Thymus (tissue), 11 donors: Measurements from ENCODE around the gene SLIT1. TPM values are rescaled to one million over a fixed set of nuclear protein-coding genes. Genes with fewer than 3 reads are reported as not detected.
A peak's percentile ranks its signal among the peaks of the same experiment; 100 is the strongest.

Experiments
- DNase-seq, 9 donors: peaks; one replicate each; pipeline ENCODE4 v3.0.0-alpha.2; 2013; ENCODE audit warnings: low spot score in 9 of 9, low read depth in 6 of 9, missing footprints in 1 of 9
- H3K27ac ChIP-seq, 2 donors: one replicate each; pipeline ENCODE4 v1.5.1; 2013; ENCODE audit warnings: control low read depth in 1 of 2, low read depth in 1 of 2, low read length in 1 of 2, mild to moderate bottlenecking in 1 of 2, moderate library complexity in 1 of 2
- H3K27me3 ChIP-seq, 2 donors: one replicate each; pipeline ENCODE4 v1.5.1; 2013; ENCODE audit warnings: low read length in 1 of 2; ENCODE audit not compliant: control insufficient read depth in 2 of 2, insufficient read depth in 1 of 2
- H3K36me3 ChIP-seq, 2 donors: one replicate each; pipeline ENCODE4 v1.5.1; 2013; ENCODE audit warnings: low read length in 1 of 2, mild to moderate bottlenecking in 1 of 2, moderate library complexity in 1 of 2; ENCODE audit not compliant: control insufficient read depth in 2 of 2, insufficient read depth in 2 of 2
- H3K4me1 ChIP-seq, 2 donors: one replicate each; pipeline ENCODE4 v1.5.1; 2013; ENCODE audit warnings: low read length in 2 of 2; ENCODE audit not compliant: control insufficient read depth in 2 of 2, insufficient read depth in 2 of 2
- H3K4me3 ChIP-seq, 2 donors: one replicate each; pipeline ENCODE4 v1.5.1; 2013; ENCODE audit warnings: low read length in 2 of 2, control low read depth in 1 of 2, mild to moderate bottlenecking in 1 of 2
- H3K9me3 ChIP-seq, 2 donors: one replicate each; pipeline ENCODE4 v1.5.1; 2013; ENCODE audit warnings: low read length in 1 of 2, mild to moderate bottlenecking in 1 of 2; ENCODE audit not compliant: control insufficient read depth in 2 of 2, insufficient read depth in 1 of 2
- WGBS: extraction: QIAGEN DNeasy Blood & Tissue Kit; methylation state at CpG from one replicate; pipeline ENCODE4 v1.1.7; 2013; 5-methylcytosine and 5-hydroxymethylcytosine counted together
- polyA plus RNA-seq: library from polyadenylated mRNA; stranded (reverse); fragments of 200-250 nt; gene quantifications from one replicate; pipeline ENCODE4 v1.2.3, GENCODE V29; 2013
- total RNA-seq: library from RNA; stranded (reverse); fragments of 120-200 nt; gene quantifications from one replicate; pipeline ENCODE4 v1.2.4, GENCODE V29; 2013
- donor health status: healthy.

SLIT1 gene
- total and polyA plus RNA-seq, 2 donors: 1.0 to 5.9 TPM

GRCh38 chr10:96996275-96996965 lies 189.3 kb downstream of the SLIT1 start:
- 95% methylated on average over 6 of the region's 6 CpGs for WGBS

GRCh38 chr10:96995851-96996250 lies 189.9 kb downstream of the SLIT1 start:
- no peaks in the 10 kb centered on the region for H3K9me3 ChIP-seq
- no peaks in the 10 kb centered on the region for H3K27me3 ChIP-seq
- peaks cover 0 to 3% of the 10 kb centered on the region in 2 donors for H3K36me3 ChIP-seq
- 92% methylated on average over 4 of the region's 4 CpGs for WGBS
- H3K27ac ChIP-seq: no peak overlapping the region
- peaks cover 9 to 10% of the 10 kb centered on the region in 2 donors for H3K4me1 ChIP-seq
- no peak overlapping the region for H3K4me3 ChIP-seq
- DNase-seq: no peak

More at GRCh38 chr10:96996275-96996965, 189.3 kb downstream of the SLIT1 start:
- no peak overlapping the region for H3K27ac ChIP-seq
- peaks cover 9 to 10% of the 10 kb centered on the region in 2 donors for H3K4me1 ChIP-seq
- H3K9me3 ChIP-seq: no peaks in the 10 kb centered on the region
- no peaks in the 10 kb centered on the region for H3K27me3 ChIP-seq
- DNase-seq: no peak
- no peak overlapping the region for H3K4me3 ChIP-seq
- H3K36me3 ChIP-seq: peaks cover 0 to 5% of the 10 kb centered on the region in 2 donors

- 6% methylated on average over 1 of the region's 1 CpG for WGBS
- Histone ChIP-seq H3K4me3 (no peak overlapping the region), H3K9me3 (no peaks in the 10 kb centered on the region)
These were observed 193.0 kb downstream of the SLIT1 start for GRCh38 chr10:96992721-96993120.

GRCh38 chr10:96991313-96991841 lies 194.4 kb downstream of the SLIT1 start:
- no peak for DNase-seq
- H3K4me3 ChIP-seq: no peak overlapping the region
- no peaks in the 10 kb centered on the region for H3K27me3 ChIP-seq
- H3K36me3 ChIP-seq: no peaks in the 10 kb centered on the region
- no peak overlapping the region for H3K27ac ChIP-seq
- WGBS: 90% methylated on average over 7 of the region's 7 CpGs
- no peaks in the 10 kb centered on the region for H3K9me3 ChIP-seq
- peaks cover 9 to 13% of the 10 kb centered on the region in 2 donors for H3K4me1 ChIP-seq

More at GRCh38 chr10:96992721-96993120, 193.0 kb downstream of the SLIT1 start:
- peak in 1 of 9 donors; percentile 37 for DNase-seq
- peaks cover 9 to 10% of the 10 kb centered on the region in 2 donors for H3K4me1 ChIP-seq
- no peak overlapping the region for H3K27ac ChIP-seq
- no peaks in the 10 kb centered on the region for H3K27me3 ChIP-seq
- H3K36me3 ChIP-seq: peaks cover 0 to 3% of the 10 kb centered on the region in 2 donors

GRCh38 chr10:96988426-96988825 lies 197.3 kb downstream of the SLIT1 start:
- Histone ChIP-seq H3K27ac (no peak overlapping the region), H3K36me3 (no peaks in the 10 kb centered on the region), H3K9me3 (no peaks in the 10 kb centered on the region), H3K27me3 (no peaks in the 10 kb centered on the region), H3K4me3 (no peak overlapping the region), H3K4me1 (peaks cover 20 to 34% of the 10 kb centered on the region in 2 donors)
- 96% methylated on average over 4 of the region's 4 CpGs for WGBS
- no peak for DNase-seq

- Histone ChIP-seq H3K36me3 (no peaks in the 10 kb centered on the region), H3K9me3 (no peaks in the 10 kb centered on the region), H3K4me1 (peaks cover 17 to 31% of the 10 kb centered on the region in 2 donors), H3K27me3 (no peaks in the 10 kb centered on the region), H3K4me3 (no peak overlapping the region), H3K27ac (no peak overlapping the region)
- no peak for DNase-seq
- WGBS: 96% methylated on average over 3 of the region's 3 CpGs
These were observed 197.9 kb downstream of the SLIT1 start for GRCh38 chr10:96987842-96988175.

GRCh38 chr10:96987141-96987841 lies 198.5 kb downstream of the SLIT1 start:
- no peak for DNase-seq
- WGBS: 79% methylated on average over 2 of the region's 2 CpGs
- Histone ChIP-seq H3K27me3 (no peaks in the 10 kb centered on the region), H3K27ac (no peak overlapping the region), H3K4me3 (no peak overlapping the region), H3K9me3 (no peaks in the 10 kb centered on the region), H3K36me3 (peaks cover 0 to 3% of the 10 kb centered on the region in 2 donors), H3K4me1 (peaks cover 12 to 26% of the 10 kb centered on the region in 2 donors)

GRCh38 chr10:96986200-96986856 lies 199.4 kb downstream of the SLIT1 start:
- H3K27ac ChIP-seq: no peak overlapping the region
- H3K36me3 ChIP-seq: peaks cover 7 to 11% of the 10 kb centered on the region in 2 donors
- peaks cover 11 to 24% of the 10 kb centered on the region in 2 donors for H3K4me1 ChIP-seq
- H3K9me3 ChIP-seq: no peaks in the 10 kb centered on the region
- peak in 1 of 9 donors; percentile 27 for DNase-seq
- 97% methylated on average over 6 of the region's 6 CpGs for WGBS
- no peaks in the 10 kb centered on the region for H3K27me3 ChIP-seq
- no peak overlapping the region for H3K4me3 ChIP-seq
